ENCODE results near the gene MMP25. TPM values are rescaled to one million over a fixed set of nuclear protein-coding genes. Genes with fewer than 3 reads are reported as not detected.
A peak's percentile ranks its signal among the peaks of the same experiment; 100 is the strongest.

MMP25 gene
- total RNA-seq, 1 experiment from 2014 or later = 0.67 TPM

DNA sequence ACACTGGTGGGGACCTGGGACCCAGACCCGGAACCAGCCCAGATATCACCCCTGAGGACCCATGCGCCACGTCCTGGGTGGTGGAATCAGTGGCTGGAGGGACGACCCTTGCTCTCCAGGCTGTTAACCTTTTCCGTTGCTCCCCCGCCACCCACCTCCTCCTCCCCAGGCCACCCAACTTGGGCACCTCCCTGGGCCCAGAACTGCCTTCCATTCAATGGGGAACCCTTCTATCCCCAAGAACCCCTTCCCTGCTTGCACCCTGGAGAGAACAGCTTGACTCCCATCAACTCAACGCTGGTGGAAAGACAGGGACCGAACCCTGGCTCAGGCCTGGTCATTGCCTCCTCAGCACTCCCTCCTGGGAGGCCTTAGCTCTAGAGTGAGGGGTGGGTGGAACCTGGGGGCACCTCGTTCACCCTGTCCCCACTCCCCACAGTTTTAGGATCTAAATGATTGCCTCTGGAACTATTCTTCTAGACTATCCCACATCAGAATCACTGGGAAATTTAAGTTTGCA, 13.4 kb downstream of the MMP25 start:
- TF ChIP-seq REST (IDR thresholded peaks at IDR 0.05; ENCODE audit: insufficient read depth in 1 of 2, low read depth in 2 of 2, low read length in 1 of 2) = no peak
- TF ChIP-seq, protein P1, sequence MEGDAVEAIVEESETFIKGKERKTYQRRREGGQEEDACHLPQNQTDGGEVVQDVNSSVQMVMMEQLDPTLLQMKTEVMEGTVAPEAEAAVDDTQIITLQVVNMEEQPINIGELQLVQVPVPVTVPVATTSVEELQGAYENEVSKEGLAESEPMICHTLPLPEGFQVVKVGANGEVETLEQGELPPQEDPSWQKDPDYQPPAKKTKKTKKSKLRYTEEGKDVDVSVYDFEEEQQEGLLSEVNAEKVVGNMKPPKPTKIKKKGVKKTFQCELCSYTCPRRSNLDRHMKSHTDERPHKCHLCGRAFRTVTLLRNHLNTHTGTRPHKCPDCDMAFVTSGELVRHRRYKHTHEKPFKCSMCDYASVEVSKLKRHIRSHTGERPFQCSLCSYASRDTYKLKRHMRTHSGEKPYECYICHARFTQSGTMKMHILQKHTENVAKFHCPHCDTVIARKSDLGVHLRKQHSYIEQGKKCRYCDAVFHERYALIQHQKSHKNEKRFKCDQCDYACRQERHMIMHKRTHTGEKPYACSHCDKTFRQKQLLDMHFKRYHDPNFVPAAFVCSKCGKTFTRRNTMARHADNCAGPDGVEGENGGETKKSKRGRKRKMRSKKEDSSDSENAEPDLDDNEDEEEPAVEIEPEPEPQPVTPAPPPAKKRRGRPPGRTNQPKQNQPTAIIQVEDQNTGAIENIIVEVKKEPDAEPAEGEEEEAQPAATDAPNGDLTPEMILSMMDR (IDR thresholded peaks at IDR 0.05) = no peak
- TF ChIP-seq SIN3A (IDR thresholded peaks at IDR 0.05; ENCODE audit: borderline replicate concordance, insufficient read depth, low read depth, low read length) = no peak
- no peak for TF ChIP-seq POLR2AphosphoS5 (IDR thresholded peaks at IDR 0.05; ENCODE audit: low read depth, low read length)
- TF ChIP-seq TCF7L2 (IDR thresholded peaks at IDR 0.05; ENCODE audit: low read depth, low read length) = no peak
- peaks cover 2% of the 10 kb centered on the region for H3K4me1 ChIP-seq (ENCODE audit: control insufficient read depth, insufficient read depth, low read length)
- intact Hi-C loops (cut with micrococcal nuclease; ENCODE audit: unreplicated experiment) (loop anchor here (10.0 kb wide), 1 partner anchor 65 kb away; no protein-coding TSS in a partner anchor), in situ Hi-C loops (cut with HindIII; ENCODE audit: low pct_unique_long_range_greater_than_20kb, low sequenced_read_pairs) (no loop called here)
- ChIA-PET POLR2A (no interaction called here), CTCF (interaction anchor here (0.8 to 2.2 kb wide), 4 partner anchors 28 to 1218 kb away, joined by 3 to 6 read pairs (median 4); no protein-coding TSS in a partner anchor)
- H3K9me3 ChIP-seq (ENCODE audit: control insufficient read depth, insufficient read depth, low read depth, low read length) = no peaks in the 10 kb centered on the region
- H3K27me3 ChIP-seq (ENCODE audit: control insufficient read depth, insufficient read depth, low read length) = no peaks in the 10 kb centered on the region
- ATAC-seq (no peak), DNase-seq (ENCODE audit: low read depth, low spot score) (no peak)
- no TSS peak for BruUV-seq (replicated peaks)
- peak overlapping the region; percentile 58 to 74 for H3K4me3 ChIP-seq (ENCODE audit: low read depth in 2 of 2, low read length in 2 of 2)
- peak overlapping the region; percentile 83 for H3K27ac ChIP-seq (ENCODE audit: low read length)
- no peaks in the 10 kb centered on the region for H3K36me3 ChIP-seq (ENCODE audit: control insufficient read depth, insufficient read depth, low read length)

- BruUV-seq (replicated peaks) = no TSS peak
- intact Hi-C loops (cut with micrococcal nuclease; ENCODE audit: unreplicated experiment) (no loop called here), in situ Hi-C loops (cut with HindIII; ENCODE audit: low pct_unique_long_range_greater_than_20kb, low sequenced_read_pairs) (no loop called here)
- H3K27ac ChIP-seq (ENCODE audit: low read length) = no peak overlapping the region
- H3K36me3 ChIP-seq (ENCODE audit: control insufficient read depth, insufficient read depth, low read length) = no peaks in the 10 kb centered on the region
- H3K4me1 ChIP-seq (ENCODE audit: control insufficient read depth, insufficient read depth, low read length) = peaks cover 9% of the 10 kb centered on the region
- H3K9me3 ChIP-seq (ENCODE audit: control insufficient read depth, insufficient read depth, low read depth, low read length) = no peaks in the 10 kb centered on the region
- no peak for TF ChIP-seq SIN3A (IDR thresholded peaks at IDR 0.05; ENCODE audit: borderline replicate concordance, insufficient read depth, low read depth, low read length)
- TF ChIP-seq, protein P1 (IDR thresholded peaks at IDR 0.05) = no peak
- TF ChIP-seq POLR2AphosphoS5 (IDR thresholded peaks at IDR 0.05; ENCODE audit: low read depth, low read length) = no peak
- TF ChIP-seq TCF7L2 (IDR thresholded peaks at IDR 0.05; ENCODE audit: low read depth, low read length) = no peak
- no peak for TF ChIP-seq REST (IDR thresholded peaks at IDR 0.05; ENCODE audit: insufficient read depth in 1 of 2, low read depth in 2 of 2, low read length in 1 of 2)
- ATAC-seq (no peak), DNase-seq (ENCODE audit: low read depth, low spot score) (no peak)
- H3K4me3 ChIP-seq (ENCODE audit: low read depth in 2 of 2, low read length in 2 of 2) = no peak overlapping the region
- no peaks in the 10 kb centered on the region for H3K27me3 ChIP-seq (ENCODE audit: control insufficient read depth, insufficient read depth, low read length)
- POLR2A ChIA-PET = no interaction called here
- CTCF ChIA-PET = interaction anchor here (2.2 kb wide), 1 partner anchor 69 kb away, joined by 6 read pairs; no protein-coding TSS in a partner anchor
These were observed 14.2 kb downstream of the MMP25 start for GRCh38 chr16:3060339-3061127.

Measured in Panc1 (cell line).